Mesendoderm (in vitro differentiated cells): Measurements from ENCODE around the gene ISM2.
A peak's percentile ranks its signal among the peaks of the same experiment; 100 is the strongest.

ENCODE experiments used
- DNase-seq: peaks from one replicate; pipeline ENCODE4 v3.0.0; 2013
- H2AK5ac ChIP-seq: 2 replicates; pipeline ENCODE4 v1.6.1; 2013; ENCODE audit warnings: low read length, inconsistent platforms
- H2BK120ac ChIP-seq: 2 replicates; pipeline ENCODE4 v1.6.1; 2013; ENCODE audit warnings: low read depth, mild to moderate bottlenecking, low read length, moderate library complexity, mixed read lengths
- H2BK15ac ChIP-seq: replicated peaks from 2 replicates; pipeline ENCODE4 v1.6.1; 2013; ENCODE audit warnings: low read depth, mild to moderate bottlenecking, moderate library complexity
- H2BK5ac ChIP-seq: 2 replicates; pipeline ENCODE4 v1.6.1; 2013; ENCODE audit warnings: low read length, inconsistent platforms
- H3K18ac ChIP-seq: 2 replicates; pipeline ENCODE4 v1.6.1; 2013; ENCODE audit warnings: mild to moderate bottlenecking, low read length, mixed read lengths
- H3K23ac ChIP-seq: one replicate; pipeline ENCODE4 v1.6.1; 2013; ENCODE audit warnings: low read length
- H3K27ac ChIP-seq: 2 replicates; pipeline ENCODE4 v1.5.1; 2013; ENCODE audit warnings: low read depth, mild to moderate bottlenecking, inconsistent platforms, low read length, moderate library complexity
- H3K27me3 ChIP-seq: 2 replicates; pipeline ENCODE4 v1.6.1; 2013; ENCODE audit warnings: low read length, control low read depth, mild to moderate bottlenecking, inconsistent platforms; ENCODE audit not compliant: insufficient read depth, poor library complexity
- H3K36me3 ChIP-seq: 2 replicates; pipeline ENCODE4 v1.6.1; 2013; ENCODE audit warnings: low read length, inconsistent platforms; ENCODE audit not compliant: control insufficient read depth, insufficient read depth
- H3K4ac ChIP-seq: one replicate; pipeline ENCODE4 v1.6.1; 2013; ENCODE audit warnings: low read depth, mild to moderate bottlenecking, low read length, moderate library complexity
- H3K4me1 ChIP-seq: 2 replicates; pipeline ENCODE4 v1.6.1; 2013; ENCODE audit warnings: low read depth, low read length, inconsistent platforms; ENCODE audit not compliant: control insufficient read depth
- H3K4me2 ChIP-seq: 2 replicates; pipeline ENCODE4 v1.6.1; 2013; ENCODE audit warnings: low read length
- H3K4me3 ChIP-seq: 2 replicates; pipeline ENCODE4 v1.5.1; 2013; ENCODE audit warnings: mild to moderate bottlenecking, low read length
- H3K56ac ChIP-seq: one replicate; pipeline ENCODE4 v1.6.1; 2013; ENCODE audit warnings: low read length
- H3K79me1 ChIP-seq: 2 replicates; pipeline ENCODE4 v1.6.1; 2013; ENCODE audit warnings: low read length, inconsistent platforms
- H3K79me2 ChIP-seq: 2 replicates; pipeline ENCODE4 v1.6.1; 2013; ENCODE audit warnings: mild to moderate bottlenecking, low read length; ENCODE audit not compliant: control insufficient read depth, insufficient read depth
- H3K9ac ChIP-seq: 2 replicates; pipeline ENCODE4 v1.6.1; 2013; ENCODE audit warnings: low read length, inconsistent platforms
- H4K5ac ChIP-seq: one replicate; pipeline ENCODE4 v1.6.1; 2013; ENCODE audit warnings: low read length
- H4K8ac ChIP-seq: one replicate; pipeline ENCODE4 v1.6.1; 2013; ENCODE audit warnings: low read depth, mild to moderate bottlenecking, control low read depth, low read length, moderate library complexity
- WGBS: extraction: QIAGEN DNeasy Blood & Tissue Kit; methylation state at CpG from one replicate; pipeline ENCODE4 v1.1.7; 2013; ENCODE audit warnings: low lambda C conversion rate, missing lambda C conversion rate; ENCODE audit not compliant: insufficient coverage; ENCODE audit errors: extremely low coverage; 5-methylcytosine and 5-hydroxymethylcytosine counted together

The ISM2 gene

GRCh38 chr14:77516126-77516525, 17.5 kb upstream of the ISM2 start:
- H3K27me3 ChIP-seq, result no peaks in the 10 kb centered on the region
- H3K27ac ChIP-seq, result no peak overlapping the region
- H2AK5ac ChIP-seq, result no peak overlapping the region
- no peak overlapping the region for H3K56ac ChIP-seq
- H3K4ac ChIP-seq, result no peak overlapping the region
- H3K79me2 ChIP-seq, result no peaks in the 10 kb centered on the region
- H3K36me3 ChIP-seq, result peaks cover 4% of the 10 kb centered on the region
- H3K79me1 ChIP-seq, result no peaks in the 10 kb centered on the region
- H4K5ac ChIP-seq, result no peak overlapping the region
- H3K9ac ChIP-seq, result no peak overlapping the region
- DNase-seq, result no peak
- no peak overlapping the region for H3K4me3 ChIP-seq
- no peak overlapping the region for H2BK120ac ChIP-seq
- H3K4me2 ChIP-seq, result no peak overlapping the region
- no peak overlapping the region for H2BK15ac ChIP-seq
- H4K8ac ChIP-seq, result no peak overlapping the region
- no peaks in the 10 kb centered on the region for H3K4me1 ChIP-seq
- no peak overlapping the region for H2BK5ac ChIP-seq
- no peak overlapping the region for H3K23ac ChIP-seq
- no peak overlapping the region for H3K18ac ChIP-seq

DNA sequence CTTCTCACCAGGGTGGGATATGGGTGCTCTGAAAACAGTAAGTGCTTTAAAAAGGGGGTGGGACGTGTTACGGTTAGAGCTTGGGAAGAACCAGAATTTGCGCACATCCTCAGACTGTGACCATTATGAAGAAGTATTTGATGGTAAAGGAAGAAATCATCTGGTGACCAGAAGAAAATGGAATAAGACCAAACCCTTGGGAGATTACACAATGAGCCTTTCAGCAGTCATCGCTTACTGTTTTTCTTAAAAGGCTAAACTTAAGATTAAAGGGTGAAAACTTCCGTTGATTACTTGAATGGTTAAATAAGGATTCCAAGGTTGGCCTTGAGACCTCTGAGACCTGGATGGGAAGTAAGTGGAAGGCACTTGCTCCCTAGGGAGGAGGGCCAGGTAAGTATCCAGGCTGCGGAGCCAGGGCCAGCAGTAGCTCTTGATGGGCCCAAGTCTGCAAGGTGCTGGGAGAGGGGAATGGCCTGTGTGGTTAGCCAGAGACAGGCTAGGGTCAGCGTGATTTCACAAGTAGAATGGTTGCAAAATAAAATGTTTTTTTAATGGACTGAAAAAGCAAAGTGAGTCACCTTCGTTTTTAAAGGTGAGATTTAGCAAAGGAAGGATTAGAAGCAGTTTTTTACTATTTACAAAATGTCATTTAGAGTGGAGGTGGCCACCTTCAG, 13.0 kb upstream of the ISM2 start:
- H3K27me3 ChIP-seq, result no peaks in the 10 kb centered on the region
- H3K4ac ChIP-seq, result no peak overlapping the region
- H2AK5ac ChIP-seq, result no peak overlapping the region
- no peak overlapping the region for H3K4me3 ChIP-seq
- no peaks in the 10 kb centered on the region for H3K4me1 ChIP-seq
- H3K4me2 ChIP-seq, result no peak overlapping the region
- H2BK120ac ChIP-seq, result no peak overlapping the region
- no peak overlapping the region for H3K9ac ChIP-seq
- no peak overlapping the region for H4K8ac ChIP-seq
- no peaks in the 10 kb centered on the region for H3K79me2 ChIP-seq
- peaks cover 4% of the 10 kb centered on the region for H3K36me3 ChIP-seq
- no peak overlapping the region for H3K23ac ChIP-seq
- H3K79me1 ChIP-seq, result no peaks in the 10 kb centered on the region
- no CpG with 5 or more reads among the region's 8 CpGs for WGBS
- DNase-seq, result no peak
- H2BK15ac ChIP-seq, result no peak overlapping the region
- H4K5ac ChIP-seq, result no peak overlapping the region
- H3K18ac ChIP-seq, result no peak overlapping the region
- H3K27ac ChIP-seq, result no peak overlapping the region
- no peak overlapping the region for H3K56ac ChIP-seq
- no peak overlapping the region for H2BK5ac ChIP-seq

- no peak overlapping the region for H2BK120ac ChIP-seq
- no peak for DNase-seq
- no peak overlapping the region for H4K8ac ChIP-seq
- WGBS, result no CpG with 5 or more reads among the region's 4 CpGs
- no peak overlapping the region for H3K4me3 ChIP-seq
- no peak overlapping the region for H3K23ac ChIP-seq
- H3K4me1 ChIP-seq, result no peaks in the 10 kb centered on the region
- no peak overlapping the region for H3K9ac ChIP-seq
- no peak overlapping the region for H3K4ac ChIP-seq
- no peaks in the 10 kb centered on the region for H3K79me2 ChIP-seq
- H3K27ac ChIP-seq, result no peak overlapping the region
- no peaks in the 10 kb centered on the region for H3K27me3 ChIP-seq
- no peak overlapping the region for H3K56ac ChIP-seq
- H3K4me2 ChIP-seq, result no peak overlapping the region
- no peak overlapping the region for H2BK15ac ChIP-seq
- no peak overlapping the region for H4K5ac ChIP-seq
- H2AK5ac ChIP-seq, result no peak overlapping the region
- H2BK5ac ChIP-seq, result no peak overlapping the region
- peaks cover 4% of the 10 kb centered on the region for H3K36me3 ChIP-seq
- H3K79me1 ChIP-seq, result no peaks in the 10 kb centered on the region
- H3K18ac ChIP-seq, result no peak overlapping the region
Observed at GRCh38 chr14:77509366-77509765, 10.8 kb upstream of the ISM2 start.

GRCh38 chr14:77508876-77509275, 10.3 kb upstream of the ISM2 start:
- H3K23ac ChIP-seq, result no peak overlapping the region
- no peak overlapping the region for H3K4me2 ChIP-seq
- peaks cover 4% of the 10 kb centered on the region for H3K36me3 ChIP-seq
- H2BK5ac ChIP-seq, result no peak overlapping the region
- no peak overlapping the region for H4K5ac ChIP-seq
- no peak overlapping the region for H3K27ac ChIP-seq
- no peaks in the 10 kb centered on the region for H3K79me1 ChIP-seq
- no peak overlapping the region for H3K56ac ChIP-seq
- H3K4me3 ChIP-seq, result no peak overlapping the region
- no peak overlapping the region for H3K9ac ChIP-seq
- DNase-seq, result peak; percentile 4
- H2BK15ac ChIP-seq, result no peak overlapping the region
- H2BK120ac ChIP-seq, result no peak overlapping the region
- H3K4ac ChIP-seq, result no peak overlapping the region
- no peak overlapping the region for H4K8ac ChIP-seq
- H2AK5ac ChIP-seq, result no peak overlapping the region
- H3K4me1 ChIP-seq, result no peaks in the 10 kb centered on the region
- H3K18ac ChIP-seq, result no peak overlapping the region
- no peaks in the 10 kb centered on the region for H3K27me3 ChIP-seq
- WGBS, result no CpG with 5 or more reads among the region's 3 CpGs
- H3K79me2 ChIP-seq, result no peaks in the 10 kb centered on the region

- H4K5ac ChIP-seq, result no peak overlapping the region
- H3K4me1 ChIP-seq, result no peaks in the 10 kb centered on the region
- no peak overlapping the region for H3K18ac ChIP-seq
- no peak overlapping the region for H3K56ac ChIP-seq
- H3K79me1 ChIP-seq, result no peaks in the 10 kb centered on the region
- no peaks in the 10 kb centered on the region for H3K79me2 ChIP-seq
- H3K23ac ChIP-seq, result no peak overlapping the region
- H4K8ac ChIP-seq, result no peak overlapping the region
- H3K4ac ChIP-seq, result no peak overlapping the region
- H2BK5ac ChIP-seq, result no peak overlapping the region
- no peak overlapping the region for H2BK120ac ChIP-seq
- H3K4me2 ChIP-seq, result no peak overlapping the region
- no peak overlapping the region for H3K9ac ChIP-seq
- H3K36me3 ChIP-seq, result peaks cover 4% of the 10 kb centered on the region
- H2BK15ac ChIP-seq, result no peak overlapping the region
- H3K4me3 ChIP-seq, result no peak overlapping the region
- no peaks in the 10 kb centered on the region for H3K27me3 ChIP-seq
- no peak overlapping the region for H2AK5ac ChIP-seq
- no peak overlapping the region for H3K27ac ChIP-seq
- DNase-seq, result peak; percentile 72
- WGBS, result no CpG with 5 or more reads among the region's 4 CpGs
Observed at GRCh38 chr14:77508249-77508648, 9.6 kb upstream of the ISM2 start.

GRCh38 chr14:77507762-77508161, 9.1 kb upstream of the ISM2 start:
- H2BK15ac ChIP-seq, result no peak overlapping the region
- no peak overlapping the region for H3K4me2 ChIP-seq
- DNase-seq, result no peak
- H3K79me2 ChIP-seq, result no peaks in the 10 kb centered on the region
- no peaks in the 10 kb centered on the region for H3K27me3 ChIP-seq
- no peak overlapping the region for H2BK5ac ChIP-seq
- H3K36me3 ChIP-seq, result peaks cover 4% of the 10 kb centered on the region
- H3K23ac ChIP-seq, result no peak overlapping the region
- H3K79me1 ChIP-seq, result no peaks in the 10 kb centered on the region
- no peaks in the 10 kb centered on the region for H3K4me1 ChIP-seq
- no peak overlapping the region for H3K4me3 ChIP-seq
- no peak overlapping the region for H3K9ac ChIP-seq
- H2AK5ac ChIP-seq, result no peak overlapping the region
- no CpG with 5 or more reads among the region's 3 CpGs for WGBS
- no peak overlapping the region for H3K27ac ChIP-seq
- H2BK120ac ChIP-seq, result no peak overlapping the region
- H4K5ac ChIP-seq, result no peak overlapping the region
- H3K56ac ChIP-seq, result no peak overlapping the region
- H3K4ac ChIP-seq, result no peak overlapping the region
- no peak overlapping the region for H3K18ac ChIP-seq
- H4K8ac ChIP-seq, result no peak overlapping the region
